Subcutaneous abdominal adipose tissue (tissue), 5 donors: Measurements from ENCODE around the gene BCKDHB.

Experiments used
- H3K27ac ChIP-seq: one replicate; pipeline ENCODE4 v1.7.0; 2013; ENCODE audit warnings: low read depth, mild to moderate bottlenecking, inconsistent platforms, low read length, moderate library complexity
- H3K27me3 ChIP-seq, 5 donors: one replicate each; pipeline ENCODE4 v1.7.0; 2013; ENCODE audit warnings: low read length in 5 of 5, inconsistent platforms in 1 of 5; ENCODE audit not compliant: control insufficient read depth in 5 of 5, insufficient read depth in 4 of 5
- H3K36me3 ChIP-seq, 5 donors: one replicate each; pipeline ENCODE4 v1.7.0; 2013; ENCODE audit warnings: low read length in 5 of 5; ENCODE audit not compliant: control insufficient read depth in 5 of 5, insufficient read depth in 5 of 5
- H3K4me1 ChIP-seq, 5 donors: one replicate each; pipeline ENCODE4 v1.7.0; 2013; ENCODE audit warnings: low read length in 5 of 5, mild to moderate bottlenecking in 3 of 5, moderate library complexity in 1 of 5; ENCODE audit not compliant: control insufficient read depth in 5 of 5, insufficient read depth in 5 of 5
- H3K4me3 ChIP-seq, 5 donors: one replicate each; pipeline ENCODE4 v1.7.0; 2013; ENCODE audit warnings: low read length in 5 of 5, low read depth in 1 of 5
- H3K9ac ChIP-seq, 5 donors: one replicate each; pipeline ENCODE4 v1.7.0; 2013; ENCODE audit warnings: low read length in 5 of 5, mild to moderate bottlenecking in 4 of 5, moderate library complexity in 3 of 5
- H3K9me3 ChIP-seq, 5 donors: one replicate each; pipeline ENCODE4 v1.7.0; 2013; ENCODE audit warnings: low read length in 5 of 5; ENCODE audit not compliant: control insufficient read depth in 5 of 5
- donor health status: healthy.
- donor health status: healthy.
- donor health status: healthy.
- donor health status: healthy.
- donor health status: healthy.

The BCKDHB gene

GRCh38 chr6:80145509-80145908 is 39.0 kb downstream of the BCKDHB start:
- Histone ChIP-seq H3K36me3 (peaks cover 0 to 6% (median 0%) of the 10 kb centered on the region in 5 donors), H3K9ac (no peak overlapping the region), H3K4me1 (peaks cover 5 to 24% (median 18%) of the 10 kb centered on the region in 5 donors), H3K9me3 (no peaks in the 10 kb centered on the region), H3K27me3 (no peaks in the 10 kb centered on the region), H3K27ac (no peak overlapping the region), H3K4me3 (no peak overlapping the region)

GRCh38 chr6:80145921-80146320 is 39.5 kb downstream of the BCKDHB start:
- Histone ChIP-seq H3K4me1 (peaks cover 5 to 24% (median 18%) of the 10 kb centered on the region in 5 donors), H3K4me3 (no peak overlapping the region), H3K36me3 (peaks cover 0 to 6% (median 0%) of the 10 kb centered on the region in 5 donors), H3K9me3 (no peaks in the 10 kb centered on the region), H3K9ac (no peak overlapping the region), H3K27ac (no peak overlapping the region), H3K27me3 (no peaks in the 10 kb centered on the region)

- H3K9ac ChIP-seq = no peak overlapping the region
- H3K27me3 ChIP-seq = no peaks in the 10 kb centered on the region
- H3K4me1 ChIP-seq = peaks cover 3 to 22% (median 17%) of the 10 kb centered on the region in 5 donors
- no peak overlapping the region for H3K27ac ChIP-seq
- H3K9me3 ChIP-seq = no peaks in the 10 kb centered on the region
- no peak overlapping the region for H3K4me3 ChIP-seq
- peaks cover 0 to 6% (median 2%) of the 10 kb centered on the region in 5 donors for H3K36me3 ChIP-seq
These were observed 41.7 kb downstream of the BCKDHB start for GRCh38 chr6:80148220-80148619.

- no peak overlapping the region for H3K4me3 ChIP-seq
- H3K36me3 ChIP-seq = peaks cover 0 to 6% (median 0%) of the 10 kb centered on the region in 5 donors
- H3K9ac ChIP-seq = no peak overlapping the region
- no peaks in the 10 kb centered on the region for H3K4me1 ChIP-seq
- no peaks in the 10 kb centered on the region for H3K9me3 ChIP-seq
- no peak overlapping the region for H3K27ac ChIP-seq
- no peaks in the 10 kb centered on the region for H3K27me3 ChIP-seq
These were observed 45.2 kb downstream of the BCKDHB start for GRCh38 chr6:80151635-80152034.

GRCh38 chr6:80154160-80154559 is 47.7 kb downstream of the BCKDHB start:
- H3K36me3 ChIP-seq = peaks cover 0 to 2% (median 0%) of the 10 kb centered on the region in 5 donors
- no peak overlapping the region for H3K4me3 ChIP-seq
- no peaks in the 10 kb centered on the region for H3K4me1 ChIP-seq
- no peak overlapping the region for H3K27ac ChIP-seq
- no peak overlapping the region for H3K9ac ChIP-seq
- no peaks in the 10 kb centered on the region for H3K9me3 ChIP-seq
- H3K27me3 ChIP-seq = no peaks in the 10 kb centered on the region

GRCh38 chr6:80156221-80156620 is 49.8 kb downstream of the BCKDHB start:
- Histone ChIP-seq H3K9ac (no peak overlapping the region), H3K4me1 (no peaks in the 10 kb centered on the region), H3K9me3 (no peaks in the 10 kb centered on the region), H3K36me3 (peaks cover 0 to 2% (median 0%) of the 10 kb centered on the region in 5 donors), H3K27me3 (no peaks in the 10 kb centered on the region), H3K4me3 (no peak overlapping the region), H3K27ac (no peak overlapping the region)

GRCh38 chr6:80158478-80158989 is 52.1 kb downstream of the BCKDHB start:
- H3K4me3 ChIP-seq = no peak overlapping the region
- no peaks in the 10 kb centered on the region for H3K9me3 ChIP-seq
- H3K36me3 ChIP-seq = no peaks in the 10 kb centered on the region
- no peaks in the 10 kb centered on the region for H3K27me3 ChIP-seq
- no peak overlapping the region for H3K9ac ChIP-seq
- no peak overlapping the region for H3K27ac ChIP-seq
- H3K4me1 ChIP-seq = no peaks in the 10 kb centered on the region

- H3K27me3 ChIP-seq = no peaks in the 10 kb centered on the region
- no peaks in the 10 kb centered on the region for H3K4me1 ChIP-seq
- H3K9me3 ChIP-seq = no peaks in the 10 kb centered on the region
- no peak overlapping the region for H3K4me3 ChIP-seq
- peaks cover 0 to 8% (median 0%) of the 10 kb centered on the region in 5 donors for H3K36me3 ChIP-seq
- no peak overlapping the region for H3K27ac ChIP-seq
- no peak overlapping the region for H3K9ac ChIP-seq
These were observed 55.0 kb downstream of the BCKDHB start for GRCh38 chr6:80161434-80161833.

GRCh38 chr6:80163754-80164187 is 57.3 kb downstream of the BCKDHB start:
- Histone ChIP-seq H3K4me1 (no peaks in the 10 kb centered on the region), H3K36me3 (peaks cover 0 to 8% (median 6%) of the 10 kb centered on the region in 5 donors), H3K9me3 (no peaks in the 10 kb centered on the region), H3K27me3 (no peaks in the 10 kb centered on the region), H3K27ac (no peak overlapping the region), H3K9ac (no peak overlapping the region), H3K4me3 (no peak overlapping the region)

- Histone ChIP-seq H3K27ac (no peak overlapping the region), H3K9ac (no peak overlapping the region), H3K4me1 (no peaks in the 10 kb centered on the region), H3K27me3 (no peaks in the 10 kb centered on the region), H3K4me3 (no peak overlapping the region), H3K9me3 (no peaks in the 10 kb centered on the region), H3K36me3 (peaks cover 0 to 11% (median 7%) of the 10 kb centered on the region in 5 donors)
These were observed 58.7 kb downstream of the BCKDHB start for GRCh38 chr6:80165143-80165542.
